ENCODE results near the gene UQCR10.

- no peak for TF ChIP-seq POLR2A (IDR thresholded peaks at IDR 0.05)
- no peak for TF ChIP-seq CTCF (IDR thresholded peaks at IDR 0.05)
- no peak for TF ChIP-seq POLR2AphosphoS5 (IDR thresholded peaks at IDR 0.05)
- no peak for TF ChIP-seq EP300 (IDR thresholded peaks at IDR 0.05)
These were observed 47.9 kb upstream of the UQCR10 start for GRCh38 chr22:29718949-29719898.

Data from gastroesophageal sphincter (tissue), 3 donors.